GM12878 (cell line): ENCODE data around the gene OCA2. TPM values are rescaled to one million over a fixed set of nuclear protein-coding genes. Genes with fewer than 3 reads are reported as not detected.

ENCODE experiments used
- ATAC-seq: fragments of 200-7000 bp; cut with Tn5 transposase; 3 replicates; pipeline ENCODE4 v1.9.1; 2020; ENCODE audit warnings: mild to moderate bottlenecking, moderate library complexity
- BruUV-seq: library from RNA; stranded (reverse); fragments of 400-500 nt; replicated peaks from 2 replicates; lab custom pipeline; 2021; lab: Mats Ljungman, UMichigan
- CTCF ChIA-PET: fragments of 300-600 bp; sonication (Branson Sonifier 250); formaldehyde crosslinking; extraction: SDS; loops from one replicate; lab custom pipeline; 2021; ENCODE audit warnings: inconsistent platforms; lab: Yijun Ruan, JAX
- POLR2A ChIA-PET: fragments of 350-600 bp; formaldehyde crosslinking; extraction: SDS; loops from one replicate; lab custom pipeline; 2021; ENCODE audit warnings: inconsistent platforms; lab: Charles Lee
- RAD21 ChIA-PET: fragments of 300-600 bp; sonication (Branson Sonifier 250); formaldehyde crosslinking; loops from one replicate; lab custom pipeline; 2023; ENCODE audit warnings: antibody characterized with exemption; ENCODE audit not compliant: unreplicated experiment; lab: Charles Lee
- SMC1A ChIA-PET: fragments of 300-600 bp; sonication (Branson Sonifier 250); formaldehyde crosslinking; loops from one replicate; lab custom pipeline; 2023; ENCODE audit not compliant: unreplicated experiment, uncharacterized antibody; lab: Charles Lee
- DNase-seq: peaks from one replicate; pipeline ENCODE4 v3.0.0-alpha.2; 2011; ENCODE audit warnings: low read depth, low spot score
- FAIRE-seq: peaks from 3 replicates; lab custom pipeline; 2011; peaks lifted over from hg19 to GRCh38; lab: Jason Lieb, UNC
- H2AFZ ChIP-seq: 2 replicates; pipeline ENCODE4 v1.6.0; 2011; ENCODE audit warnings: low read depth, low read length, control low read depth; ENCODE audit not compliant: control insufficient read depth
- H3K27ac ChIP-seq: 2 replicates; pipeline ENCODE4 v1.5.1; 2011; ENCODE audit warnings: control low read depth; ENCODE audit not compliant: control insufficient read depth, insufficient read depth
- H3K27me3 ChIP-seq, 2 experiments: replicated peaks in 1 of 2; 2 replicates each; pipeline versions ENCODE4 v1.6.0 to v1.6.1; 2011; ENCODE audit warnings: low read length in 1 of 2; ENCODE audit not compliant: control insufficient read depth in 2 of 2, insufficient read depth in 2 of 2
- H3K36me3 ChIP-seq, 2 experiments: 2 replicates each; pipeline ENCODE4 v1.5.1; 2011; ENCODE audit warnings: low read length in 1 of 2; ENCODE audit not compliant: control insufficient read depth in 2 of 2, insufficient read depth in 2 of 2
- H3K4me1 ChIP-seq: 2 replicates; pipeline ENCODE4 v1.6.1; 2011; ENCODE audit warnings: mild to moderate bottlenecking, low read length, moderate library complexity, mixed read lengths; ENCODE audit not compliant: control insufficient read depth, insufficient read depth
- H3K4me2 ChIP-seq: 2 replicates; pipeline ENCODE4 v1.6.0; 2011; ENCODE audit warnings: control low read depth; ENCODE audit not compliant: control insufficient read depth, insufficient read depth
- H3K4me3 ChIP-seq: fragments of 200-600 bp; sonication (generic); 2 replicates; pipeline ENCODE4 v1.5.1; 2016
- H3K79me2 ChIP-seq: 2 replicates; pipeline ENCODE4 v1.6.0; 2011; ENCODE audit warnings: low read length; ENCODE audit not compliant: control insufficient read depth, insufficient read depth
- H3K9ac ChIP-seq: 2 replicates; pipeline ENCODE4 v1.8.0; 2011; ENCODE audit warnings: low read length, control low read depth, mixed read lengths; ENCODE audit not compliant: control insufficient read depth, insufficient read depth
- H3K9me3 ChIP-seq: replicated peaks from 3 replicates; pipeline ENCODE4 v1.5.1; 2011; ENCODE audit warnings: mild to moderate bottlenecking, low read length; ENCODE audit not compliant: control insufficient read depth, insufficient read depth
- H4K20me1 ChIP-seq: 2 replicates; pipeline ENCODE4 v1.6.0; 2011; ENCODE audit not compliant: control insufficient read depth, insufficient read depth
- ASH2L ChIP-seq: fragments of 300-600, 200-600 bp; sonication (generic); IDR thresholded peaks from 2 replicates; pipeline ENCODE4 v1.6.1; 2017; ENCODE audit warnings: low read depth, mild to moderate bottlenecking, borderline replicate concordance
- DPF2 ChIP-seq: fragments of 450-650 bp; IDR thresholded peaks from 2 replicates; pipeline ENCODE4 v1.6.1; 2017; ENCODE audit warnings: mild to moderate bottlenecking
- MEF2A ChIP-seq: IDR thresholded peaks from 2 replicates; pipeline ENCODE4 v1.6.1; 2011; ENCODE audit warnings: low read depth, mild to moderate bottlenecking, low read length, moderate library complexity; ENCODE audit not compliant: insufficient read depth
- RCOR1 ChIP-seq: conservative IDR thresholded peaks from 2 replicates; pipeline ENCODE4 v1.6.1; 2012; ENCODE audit warnings: low read depth, low read length, improper control_type of control experiment
- SMAD1 ChIP-seq: fragments of 450-650 bp; IDR thresholded peaks from 2 replicates; pipeline ENCODE4 v1.6.1; 2018; ENCODE audit warnings: mild to moderate bottlenecking, low read depth; ENCODE audit not compliant: partially characterized antibody
- TARDBP ChIP-seq: IDR thresholded peaks from 2 replicates; pipeline ENCODE4 v1.6.1; 2016; ENCODE audit warnings: borderline replicate concordance
- ZZZ3 ChIP-seq: IDR thresholded peaks from 2 replicates; pipeline ENCODE4 v1.6.1; 2011; ENCODE audit warnings: low read depth; ENCODE audit not compliant: control insufficient read depth, insufficient read length
- WGBS: methylation state at CpG from one replicate; pipeline ENCODE4 v1.1.6; 2016; ENCODE audit warnings: low lambda C conversion rate; ENCODE audit not compliant: insufficient replicate concordance, insufficient coverage; ENCODE audit errors: missing lambda C conversion rate; 5-methylcytosine and 5-hydroxymethylcytosine counted together
- in situ Hi-C: fragments of 300-500 bp; cut with MboI; formaldehyde crosslinking; loops from 9 replicates; pipeline ENCODE4 v1.14.3; 2018; ENCODE audit warnings: mixed read lengths
- intact Hi-C: fragments of 100-400 bp; cut with micrococcal nuclease; formaldehyde crosslinking; loops from one replicate; pipeline ENCODE4 v1.14.2; 2022; ENCODE audit not compliant: unreplicated experiment
- polyA plus RNA-seq, 11 experiments: library from polyadenylated mRNA; depleted of rRNA in 4 of 11; unstranded in 6 of 11; stranded (reverse) in 5 of 11; fragments of >200 nt; fragmentation: Nextera tagmentation in 4 of 11; fragmentation: Illumina TruSeq in 1 of 11; extraction: Ambion mirVana in 4 of 11; extraction: Trizol in 1 of 11; gene quantifications; 1 replicate in 1 of 11; 2 replicates in 10 of 11; pipeline versions ENCODE4 v1.2.1 to v1.2.3, GENCODE V29; 2011 to 2016; ENCODE audit warnings: inconsistent platforms in 2 of 11, missing spikeins in 2 of 11, low read depth in 1 of 11
- total RNA-seq, 4 experiments: library from RNA; depleted of rRNA in 3 of 4; stranded (reverse); fragments of >200 nt in 3 of 4; fragmentation: Illumina TruSeq in 1 of 4; extraction: Trizol in 1 of 4; gene quantifications; 2 replicates each; pipeline versions ENCODE4 v1.2.1 to v1.2.3, GENCODE V29; 2013 to 2021
- TF ChIP-seq, protein P1 (sequence below): fragments of 450-650 bp; IDR thresholded peaks from 2 replicates; pipeline ENCODE4 v1.6.1; 2016; ENCODE audit warnings: mild to moderate bottlenecking, moderate library complexity, borderline replicate concordance
- TF ChIP-seq, protein P2 (sequence below): IDR thresholded peaks from 2 replicates; pipeline ENCODE4 v1.6.1; 2012; ENCODE audit warnings: low read depth, low read length, improper control_type of control experiment

OCA2 gene
- total and polyA plus RNA-seq, 10 of the 15 experiments (the other 5 are each of a cell fraction or from before 2014, with no cell fraction given) = 0.04 to 1.8 TPM; not detected in 8

DNA sequence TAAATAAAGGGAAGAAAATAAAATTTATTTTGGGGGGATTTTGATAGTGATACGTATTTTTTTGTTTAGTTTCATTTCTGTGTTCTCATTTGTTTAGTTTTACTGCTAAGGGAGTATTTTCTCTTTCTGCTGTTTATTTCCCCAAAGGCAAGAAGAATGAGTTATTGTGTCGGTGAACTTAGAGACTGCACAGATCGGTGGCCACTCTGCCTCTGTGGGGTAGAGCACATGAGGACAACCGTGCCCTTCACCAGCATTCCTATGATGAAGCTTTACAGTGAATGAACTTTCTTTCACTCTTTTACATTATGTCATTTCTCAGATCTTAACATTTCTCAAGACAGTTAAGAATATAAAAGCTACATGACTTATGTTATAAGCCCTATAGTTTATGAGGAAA, 214.4 kb downstream of the OCA2 start:
- 34% methylated on average over 4 of the region's 4 CpGs for WGBS
- no peaks in the 10 kb centered on the region for H3K27me3 ChIP-seq

More for the DNA sequence above, 214.4 kb downstream of the OCA2 start:
- Histone ChIP-seq H3K9me3 (no peaks in the 10 kb centered on the region; the same call in 2 of the 3 replicates), H3K4me1 (no peaks in the 10 kb centered on the region), H3K36me3 (no peaks in the 10 kb centered on the region), H2AFZ (no peak overlapping the region), H3K79me2 (no peaks in the 10 kb centered on the region), H3K4me3 (no peak overlapping the region), H3K9ac (no peak overlapping the region), H3K4me2 (no peak overlapping the region), H4K20me1 (no peaks in the 10 kb centered on the region), H3K27ac (no peak overlapping the region)
- DNase-seq (no peak), ATAC-seq (no peak), FAIRE-seq (no peak)
- CTCF ChIA-PET = no interaction called here
- POLR2A ChIA-PET = no interaction called here
- no TSS peak for BruUV-seq
- RAD21 ChIA-PET = no interaction called here
- SMC1A ChIA-PET = no interaction called here
- in situ Hi-C loops = no loop called here
- TF ChIP-seq ZZZ3 (no peak), DPF2 (no peak), SMAD1 (no peak), ASH2L (no peak), MEF2A (no peak), TARDBP (no peak), RCOR1 (no peak)
- TF ChIP-seq, protein P1, sequence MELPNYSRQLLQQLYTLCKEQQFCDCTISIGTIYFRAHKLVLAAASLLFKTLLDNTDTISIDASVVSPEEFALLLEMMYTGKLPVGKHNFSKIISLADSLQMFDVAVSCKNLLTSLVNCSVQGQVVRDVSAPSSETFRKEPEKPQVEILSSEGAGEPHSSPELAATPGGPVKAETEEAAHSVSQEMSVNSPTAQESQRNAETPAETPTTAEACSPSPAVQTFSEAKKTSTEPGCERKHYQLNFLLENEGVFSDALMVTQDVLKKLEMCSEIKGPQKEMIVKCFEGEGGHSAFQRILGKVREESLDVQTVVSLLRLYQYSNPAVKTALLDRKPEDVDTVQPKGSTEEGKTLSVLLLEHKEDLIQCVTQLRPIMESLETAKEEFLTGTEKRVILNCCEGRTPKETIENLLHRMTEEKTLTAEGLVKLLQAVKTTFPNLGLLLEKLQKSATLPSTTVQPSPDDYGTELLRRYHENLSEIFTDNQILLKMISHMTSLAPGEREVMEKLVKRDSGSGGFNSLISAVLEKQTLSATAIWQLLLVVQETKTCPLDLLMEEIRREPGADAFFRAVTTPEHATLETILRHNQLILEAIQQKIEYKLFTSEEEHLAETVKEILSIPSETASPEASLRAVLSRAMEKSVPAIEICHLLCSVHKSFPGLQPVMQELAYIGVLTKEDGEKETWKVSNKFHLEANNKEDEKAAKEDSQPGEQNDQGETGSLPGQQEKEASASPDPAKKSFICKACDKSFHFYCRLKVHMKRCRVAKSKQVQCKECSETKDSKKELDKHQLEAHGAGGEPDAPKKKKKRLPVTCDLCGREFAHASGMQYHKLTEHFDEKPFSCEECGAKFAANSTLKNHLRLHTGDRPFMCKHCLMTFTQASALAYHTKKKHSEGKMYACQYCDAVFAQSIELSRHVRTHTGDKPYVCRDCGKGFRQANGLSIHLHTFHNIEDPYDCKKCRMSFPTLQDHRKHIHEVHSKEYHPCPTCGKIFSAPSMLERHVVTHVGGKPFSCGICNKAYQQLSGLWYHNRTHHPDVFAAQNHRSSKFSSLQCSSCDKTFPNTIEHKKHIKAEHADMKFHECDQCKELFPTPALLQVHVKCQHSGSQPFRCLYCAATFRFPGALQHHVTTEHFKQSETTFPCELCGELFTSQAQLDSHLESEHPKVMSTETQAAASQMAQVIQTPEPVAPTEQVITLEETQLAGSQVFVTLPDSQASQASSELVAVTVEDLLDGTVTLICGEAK = no peak
- TF ChIP-seq, protein P2, sequence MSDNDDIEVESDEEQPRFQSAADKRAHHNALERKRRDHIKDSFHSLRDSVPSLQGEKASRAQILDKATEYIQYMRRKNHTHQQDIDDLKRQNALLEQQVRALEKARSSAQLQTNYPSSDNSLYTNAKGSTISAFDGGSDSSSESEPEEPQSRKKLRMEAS = no peak
- intact Hi-C loops = no loop called here
